Esophagus squamous epithelium (tissue), 4 donors: ENCODE measurements around the gene ARHGAP40.

Experiments used
- CTCF ChIP-seq, 6 experiments: fragments of 450-650 bp in 4 of 6; fragments of 200-600 bp in 2 of 6; sonication (generic) in 2 of 6; IDR thresholded peaks; one replicate each; pipeline ENCODE4 v1.5.1; 2016 to 2019; ENCODE audit warnings: antibody characterized with exemption in 6 of 6, mild to moderate bottlenecking in 4 of 6, moderate library complexity in 4 of 6
- POLR2A ChIP-seq, 4 donors: fragments of 450-650 bp; IDR thresholded peaks; one replicate each; pipeline ENCODE4 v1.6.1; 2017; ENCODE audit warnings: antibody characterized with exemption in 4 of 4, mild to moderate bottlenecking in 4 of 4, moderate library complexity in 3 of 4

- no peak for TF ChIP-seq CTCF (IDR thresholded peaks at IDR 0.05)
- TF ChIP-seq POLR2A (IDR thresholded peaks at IDR 0.05): no peak
Observed at GRCh38 chr20:38584099-38584763, 17.4 kb upstream of the ARHGAP40 start.
